Adipose tissue (tissue), 3 donors: ENCODE results near the gene PTPRM. TPM values are rescaled to one million over a fixed set of nuclear protein-coding genes. Genes with fewer than 3 reads are reported as not detected.

ENCODE experiments used
- H3K27ac ChIP-seq: one replicate; pipeline ENCODE4 v1.5.1; 2013; ENCODE audit warnings: low read depth, low read length
- whole genome bisulfite sequencing, 3 donors: extraction: QIAGEN DNeasy Blood & Tissue Kit; methylation state at CpG; one replicate each; pipeline ENCODE4 v1.1.7; 2013; 5-methylcytosine and 5-hydroxymethylcytosine counted together
- polyA plus RNA-seq, 3 donors: library from polyadenylated mRNA; stranded (reverse); fragments of 200-250 nt; gene quantifications; one replicate each; pipeline ENCODE4 v1.2.3, GENCODE V29; 2013
- donor health status: healthy with polysubstance abuse.
- donor health status: Bipolar disorder and iron deficiency.
- donor health status: healthy.

PTPRM gene
- polyA plus RNA-seq, 3 donors, result 20.6 to 106 (median 88.9) TPM

DNA sequence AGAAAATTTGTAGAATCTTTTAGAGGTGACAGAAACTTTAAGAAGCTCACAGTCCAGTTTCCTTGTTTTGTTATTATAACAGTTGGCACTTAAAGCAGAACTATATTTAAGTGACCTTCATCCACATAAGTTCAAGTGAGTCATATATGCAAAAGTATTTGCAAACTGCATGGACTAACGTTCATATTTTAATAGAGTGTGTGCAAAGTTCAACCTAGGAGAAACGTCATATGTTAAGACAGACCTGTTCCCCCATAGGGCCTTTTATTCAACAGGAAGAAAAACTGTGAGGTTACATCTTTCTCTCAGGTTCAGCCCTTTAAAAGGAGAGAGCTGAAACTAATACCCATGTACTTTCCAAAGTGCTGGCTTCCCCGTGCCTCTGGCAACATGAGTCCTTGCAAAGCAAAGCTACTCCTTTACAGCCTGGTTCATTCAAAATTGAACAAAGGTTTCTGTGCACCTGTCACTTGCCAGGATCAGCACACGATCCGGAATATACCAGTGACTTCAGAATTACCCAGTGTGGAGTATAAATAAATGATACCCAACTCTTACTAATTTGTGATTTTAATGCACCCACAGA, 762.2 kb downstream of the PTPRM start:
- 53 to 73% (median 70%) methylated on average over 5 of the region's 5 CpGs for WGBS, 3 donors
- no peak overlapping the region for H3K27ac ChIP-seq

DNA sequence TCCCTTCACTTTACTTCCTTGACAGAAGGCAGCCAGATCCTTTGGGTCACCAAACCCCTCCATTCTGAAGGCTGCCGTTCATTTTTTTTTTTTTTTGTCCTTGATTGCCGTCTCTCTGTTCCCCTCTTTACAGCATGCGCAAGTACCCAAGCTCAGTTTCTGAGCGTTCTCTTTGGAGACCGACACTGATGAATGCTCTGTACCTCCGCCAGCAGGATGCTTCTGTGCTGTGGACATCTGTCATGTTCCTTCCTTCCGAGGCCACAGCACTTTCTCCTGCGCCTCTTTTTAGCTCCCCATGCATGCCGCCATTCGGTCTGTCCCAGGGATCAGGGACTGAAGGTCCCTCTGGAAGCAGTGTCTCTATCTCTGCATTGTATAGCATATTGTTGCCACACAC, 763.5 kb downstream of the PTPRM start:
- 90 to 95% (median 94%) methylated on average over 10 of the region's 10 CpGs for WGBS, 3 donors
- H3K27ac ChIP-seq, result no peak overlapping the region

DNA sequence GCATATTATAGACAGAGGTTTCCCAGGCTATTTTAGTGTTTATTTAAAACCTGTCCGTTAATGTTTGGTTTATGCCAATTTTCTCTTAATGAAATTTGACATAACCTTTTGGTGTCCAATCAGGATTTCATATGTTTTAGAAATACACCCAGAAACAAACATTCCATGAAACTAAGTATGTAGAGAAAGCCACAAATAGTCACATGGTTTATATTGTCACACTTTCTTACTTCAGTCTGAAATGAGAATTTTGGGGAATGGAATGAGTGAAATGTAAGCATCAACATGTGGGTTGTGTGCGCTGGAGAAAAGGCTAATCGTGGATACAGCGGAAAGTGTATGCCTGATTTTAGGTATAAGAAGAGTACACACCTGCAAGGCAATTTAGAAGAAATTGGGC, 765.2 kb downstream of the PTPRM start:
- no peak overlapping the region for H3K27ac ChIP-seq
- 78 to 96% (median 94%) methylated on average over 4 of the region's 4 CpGs for WGBS, 3 donors

DNA sequence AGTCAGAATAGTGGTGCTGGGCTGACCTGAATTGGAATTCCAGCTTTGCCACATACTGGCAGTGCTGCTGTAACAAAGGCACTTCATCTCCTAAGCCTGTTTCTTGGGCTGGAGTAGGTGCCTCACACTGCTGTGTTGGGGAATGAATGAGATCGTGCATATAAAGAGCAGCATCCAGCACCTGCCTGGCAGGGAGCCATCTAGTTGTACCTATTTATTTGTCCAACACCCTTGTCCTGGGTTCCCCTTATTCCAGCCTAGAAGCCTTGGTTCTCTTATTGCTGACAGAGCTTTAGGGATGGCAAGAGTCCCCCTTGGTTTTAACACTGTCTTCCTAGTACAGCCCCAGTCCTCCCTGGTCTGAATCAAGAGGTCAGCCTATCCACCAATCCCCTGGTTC, 766.8 kb downstream of the PTPRM start:
- WGBS, 3 donors, result 92 to 96% (median 95%) methylated on average over 1 of the region's 1 CpG
- H3K27ac ChIP-seq, result no peak overlapping the region

DNA sequence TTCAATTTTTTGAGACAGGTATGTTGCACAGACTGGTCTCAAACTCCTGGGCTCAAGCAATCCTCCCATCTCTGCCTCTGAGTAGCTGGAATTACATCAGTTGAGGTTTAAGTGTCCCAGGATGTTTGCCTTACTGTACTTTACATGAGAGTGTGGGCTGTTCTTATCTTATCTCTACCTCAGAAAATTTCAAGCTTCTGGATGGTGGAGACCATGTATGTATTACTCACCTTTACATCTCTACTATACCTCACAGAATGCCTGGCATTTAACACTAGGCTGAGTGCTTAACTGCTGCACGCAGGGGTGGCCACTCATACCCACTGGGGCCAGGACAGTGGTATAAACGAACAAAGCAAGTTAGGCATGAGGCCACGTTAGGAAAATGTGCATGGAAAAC, 770.1 kb downstream of the PTPRM start:
- no peak overlapping the region for H3K27ac ChIP-seq
- 80 to 90% (median 81%) methylated on average over 3 of the region's 3 CpGs for WGBS, 3 donors

DNA sequence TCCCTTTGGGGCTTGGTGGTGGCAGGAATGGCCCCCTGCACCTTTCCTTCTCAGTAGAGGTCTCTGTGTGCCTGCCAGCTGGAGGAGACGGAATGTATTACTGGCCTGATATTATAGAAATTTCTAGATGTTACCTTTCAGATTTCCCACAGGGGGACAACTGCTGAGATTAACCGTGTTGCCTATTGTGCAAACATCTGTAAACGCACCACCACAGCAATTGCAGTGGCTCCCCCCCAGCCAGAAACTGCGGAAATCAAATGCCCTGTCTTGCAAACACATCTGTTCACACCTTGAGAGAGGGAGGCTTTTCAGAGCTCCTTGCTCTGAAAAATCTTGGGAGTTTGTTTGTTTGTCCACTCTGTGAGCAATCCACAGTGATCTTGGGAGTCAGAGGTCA, 772.1 kb downstream of the PTPRM start:
- no peak overlapping the region for H3K27ac ChIP-seq
- WGBS, 3 donors, result 82 to 93% (median 91%) methylated on average over 4 of the region's 4 CpGs

DNA sequence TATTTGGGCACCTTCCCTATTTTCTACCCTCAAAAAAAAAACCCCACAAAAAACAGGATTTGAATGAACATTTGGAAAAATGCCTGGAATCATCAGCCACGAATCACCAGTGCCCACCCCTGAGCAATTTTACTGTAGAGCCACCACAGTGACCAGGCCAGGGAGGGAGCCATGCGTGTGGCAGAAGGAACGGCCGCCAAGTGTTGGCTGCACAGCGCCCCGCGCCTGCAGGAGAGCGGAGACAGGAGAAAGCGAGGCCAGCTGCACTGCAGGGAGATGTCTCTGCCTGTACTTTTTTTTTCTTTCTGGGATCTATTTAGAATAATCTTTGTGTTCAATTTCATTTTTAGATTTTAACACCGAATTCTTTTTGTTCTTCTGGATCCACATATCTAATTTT, 772.8 kb downstream of the PTPRM start:
- WGBS, 3 donors, result 85 to 95% (median 86%) methylated on average over 10 of the region's 10 CpGs
- no peak overlapping the region for H3K27ac ChIP-seq

DNA sequence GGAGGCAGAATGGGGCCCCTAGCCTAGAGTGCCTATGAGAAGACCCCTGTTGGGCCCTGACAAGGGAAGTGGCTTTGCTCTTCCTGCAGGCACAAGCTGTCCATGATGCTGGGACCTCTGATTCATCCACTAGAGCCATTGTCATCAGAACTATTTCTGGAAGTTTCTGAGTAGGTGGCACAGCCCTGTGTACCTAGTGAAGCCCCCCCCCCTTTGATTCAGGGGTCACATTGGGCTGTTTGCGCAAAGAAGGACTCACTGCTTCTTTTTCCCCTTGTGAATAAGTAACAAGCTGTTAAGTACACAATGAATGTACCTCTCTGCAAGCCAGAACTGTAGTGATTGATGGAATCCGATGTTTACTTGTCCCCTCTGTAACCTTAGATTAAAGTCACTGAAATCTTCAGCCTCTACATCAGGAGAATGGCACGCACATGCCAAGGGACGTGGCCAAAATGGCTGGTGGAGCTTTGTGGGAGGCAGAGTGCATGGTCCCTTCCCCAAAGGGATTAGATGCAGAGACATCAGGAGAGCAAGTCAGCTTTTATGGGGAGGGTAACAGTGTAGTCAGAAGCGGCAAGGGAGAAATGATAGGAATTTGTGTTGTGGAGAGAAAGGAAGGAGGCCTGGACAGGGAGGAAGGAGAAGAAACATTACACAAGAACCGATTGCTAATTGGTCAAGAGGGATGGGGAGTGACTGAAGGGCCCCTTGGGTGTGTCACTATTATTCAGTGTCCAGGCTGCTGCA, 774.5 kb downstream of the PTPRM start:
- no peak overlapping the region for H3K27ac ChIP-seq
- WGBS, 3 donors, result 24 to 56% (median 52%) methylated on average over 6 of the region's 6 CpGs

DNA sequence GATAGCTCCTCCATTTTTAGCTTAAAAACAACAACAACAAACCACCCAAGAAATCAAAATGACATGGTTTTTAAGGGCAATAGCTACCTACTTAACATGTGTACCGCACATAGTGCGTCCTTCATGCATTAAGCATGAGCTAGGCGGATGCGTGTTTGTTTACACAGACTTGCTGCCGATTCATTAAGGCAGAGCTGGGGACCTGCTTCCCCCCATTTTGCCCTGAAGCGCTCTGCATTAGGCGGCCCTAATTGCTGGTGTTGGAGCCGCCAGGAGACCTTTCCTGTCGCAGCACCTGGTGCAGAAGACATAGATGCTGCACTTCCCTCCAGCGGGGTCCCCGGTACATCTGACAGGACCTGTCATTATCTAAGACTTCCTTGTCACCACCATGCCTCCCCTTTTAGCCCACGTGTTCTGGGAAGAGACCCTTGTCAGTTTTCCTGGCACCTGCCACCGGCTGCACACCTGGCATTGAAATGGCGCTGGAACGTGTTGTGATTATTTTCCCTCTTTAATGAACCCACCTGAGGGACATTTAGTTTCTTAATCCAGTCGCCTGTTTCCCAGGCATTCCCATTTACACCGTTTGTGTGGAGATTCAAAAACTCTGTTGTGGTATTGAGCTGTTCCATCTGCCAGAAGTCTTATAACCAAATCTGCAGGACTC, 781.1 kb downstream of the PTPRM start:
- no peak overlapping the region for H3K27ac ChIP-seq
- WGBS, 3 donors, result 92 to 94% (median 92%) methylated on average over 17 of the region's 17 CpGs

DNA sequence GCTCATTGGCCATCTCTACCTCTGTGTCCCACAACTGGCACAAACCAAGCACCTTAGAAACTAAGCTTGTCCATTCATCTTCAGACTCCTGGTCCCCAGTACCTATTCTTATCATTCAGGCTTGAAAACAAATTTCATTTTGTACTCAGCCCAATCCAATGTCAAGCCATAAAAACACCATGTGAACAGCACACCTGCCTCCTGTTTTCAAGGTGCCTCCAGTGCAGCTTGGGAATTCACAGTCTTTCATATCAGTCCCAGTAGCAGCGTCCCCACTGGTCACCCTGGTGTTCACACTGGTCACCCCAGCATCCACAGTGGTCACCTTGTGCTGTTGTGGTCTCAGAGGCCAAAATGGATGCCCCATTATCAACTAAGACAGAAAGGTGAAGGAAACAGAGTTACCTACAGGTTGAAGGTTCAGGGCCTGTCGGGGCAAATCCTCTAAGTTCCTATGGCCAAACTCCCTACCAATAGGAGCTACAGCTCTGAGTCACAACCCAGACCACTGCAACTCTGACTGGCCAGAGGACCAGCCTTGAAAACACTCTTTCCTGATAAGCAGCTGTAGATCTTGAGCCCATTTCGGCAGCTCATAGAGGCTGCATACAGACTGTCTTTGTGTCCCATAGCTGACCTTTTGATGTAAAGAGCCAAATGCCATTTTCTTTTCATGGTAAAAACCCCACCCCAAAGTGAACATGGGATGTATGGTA, 782.6 kb downstream of the PTPRM start:
- no peak overlapping the region for H3K27ac ChIP-seq
- 72 to 98% (median 96%) methylated on average over 3 of the region's 3 CpGs for WGBS, 3 donors

DNA sequence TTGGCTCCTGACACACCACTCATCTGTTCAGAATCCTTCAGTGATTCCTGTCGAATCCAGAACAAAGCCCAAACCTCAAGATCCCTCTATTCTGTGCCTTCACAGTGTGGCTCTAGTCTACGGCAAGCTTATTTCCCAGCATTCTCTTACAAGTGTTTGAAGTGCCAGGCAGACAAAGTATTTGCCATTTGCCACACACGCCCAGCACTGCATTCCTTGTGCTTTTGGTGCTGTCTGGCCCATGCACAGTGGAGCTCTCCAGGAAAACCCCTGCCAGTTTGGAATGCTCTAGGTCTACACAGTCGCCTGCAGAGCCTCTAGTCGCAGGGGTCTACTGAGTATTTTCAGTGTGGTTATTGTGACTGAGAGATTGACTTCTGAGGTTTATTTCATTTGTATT, 783.5 kb downstream of the PTPRM start:
- no peak overlapping the region for H3K27ac ChIP-seq
- WGBS, 3 donors, result 74 to 93% (median 74%) methylated on average over 5 of the region's 5 CpGs

DNA sequence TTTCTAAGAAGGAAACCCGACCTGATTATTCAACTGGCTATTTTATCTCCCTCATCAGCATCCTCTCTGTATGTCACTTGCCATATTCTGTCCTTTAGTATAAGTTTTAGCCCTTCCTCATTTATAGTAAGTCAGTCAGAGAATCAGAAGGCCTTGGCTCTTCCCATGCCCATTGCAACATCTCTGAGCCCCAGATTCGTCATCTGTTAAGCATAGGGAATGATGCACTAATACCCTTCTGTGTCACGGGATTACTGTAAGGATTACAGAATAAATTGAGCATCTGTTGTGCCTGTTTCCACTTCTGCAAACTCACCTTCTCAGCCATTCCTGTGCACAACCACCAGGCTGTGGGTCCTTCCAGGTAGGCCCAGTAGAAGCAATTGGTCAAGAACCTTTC, 784.0 kb downstream of the PTPRM start:
- H3K27ac ChIP-seq, result no peak overlapping the region
- 92 to 97% (median 95%) methylated on average over 3 of the region's 3 CpGs for WGBS, 3 donors

DNA sequence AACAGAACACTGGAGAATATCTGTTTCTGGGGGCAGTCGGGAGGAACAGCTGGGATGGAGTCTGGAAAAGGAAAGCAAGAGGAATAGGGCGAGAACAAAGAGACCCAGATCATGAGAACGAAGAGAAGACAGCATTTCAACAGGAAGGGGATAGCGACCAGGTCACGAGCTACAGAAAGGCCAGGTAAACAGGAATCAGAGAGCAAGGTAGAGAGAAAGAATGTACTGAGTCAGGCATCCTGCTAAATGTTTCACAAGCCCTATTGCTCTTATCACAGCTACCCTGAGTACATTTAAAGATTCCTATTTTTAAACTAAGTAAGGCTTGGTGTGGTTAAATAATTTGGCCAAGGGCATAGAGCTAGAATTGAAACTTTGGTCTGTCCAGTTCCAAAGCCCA, 787.2 kb downstream of the PTPRM start:
- 80 to 90% (median 81%) methylated on average over 5 of the region's 5 CpGs for WGBS, 3 donors
- no peak overlapping the region for H3K27ac ChIP-seq

DNA sequence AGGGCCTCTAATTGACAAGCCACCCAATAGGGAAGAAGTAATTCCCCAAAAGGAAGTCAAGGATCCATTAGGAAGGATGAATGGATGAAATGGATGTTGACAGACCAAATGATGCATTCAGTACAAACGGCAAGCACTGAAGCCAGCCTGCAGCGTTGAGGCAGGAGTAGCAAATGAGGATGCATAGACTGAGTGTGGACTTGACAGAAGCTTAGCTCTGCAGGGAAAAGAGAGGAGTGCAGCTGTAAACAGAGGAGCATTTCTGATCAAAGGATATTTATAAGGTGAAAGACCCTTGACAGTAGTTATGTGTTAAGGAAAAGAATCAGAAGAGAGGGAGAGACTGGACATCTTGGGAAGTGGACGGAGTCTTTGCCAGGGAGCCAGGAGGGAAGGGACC, 788.9 kb downstream of the PTPRM start:
- no peak overlapping the region for H3K27ac ChIP-seq
- 74 to 91% (median 80%) methylated on average over 3 of the region's 3 CpGs for WGBS, 3 donors

DNA sequence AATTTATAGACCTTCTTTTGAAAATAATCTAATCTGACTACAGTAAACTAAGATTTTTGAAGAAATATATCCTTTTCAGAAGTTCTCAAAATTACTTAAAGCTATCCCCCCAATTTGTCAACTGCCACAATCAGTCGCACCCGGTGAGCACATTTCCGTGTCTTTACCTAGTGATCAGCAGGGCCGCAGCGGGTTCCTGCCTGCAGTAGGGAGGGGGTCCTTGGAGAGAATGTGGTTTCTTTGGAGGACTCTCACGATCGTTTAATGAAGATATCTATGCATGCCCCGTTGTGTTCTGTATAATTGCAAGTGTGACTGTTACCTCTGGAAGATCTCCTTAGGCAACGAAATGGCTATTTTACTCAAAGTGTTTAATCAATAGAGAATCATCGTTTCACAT, 790.2 kb downstream of the PTPRM start:
- 82 to 88% (median 84%) methylated on average over 10 of the region's 10 CpGs for WGBS, 3 donors
- H3K27ac ChIP-seq, result no peak overlapping the region

DNA sequence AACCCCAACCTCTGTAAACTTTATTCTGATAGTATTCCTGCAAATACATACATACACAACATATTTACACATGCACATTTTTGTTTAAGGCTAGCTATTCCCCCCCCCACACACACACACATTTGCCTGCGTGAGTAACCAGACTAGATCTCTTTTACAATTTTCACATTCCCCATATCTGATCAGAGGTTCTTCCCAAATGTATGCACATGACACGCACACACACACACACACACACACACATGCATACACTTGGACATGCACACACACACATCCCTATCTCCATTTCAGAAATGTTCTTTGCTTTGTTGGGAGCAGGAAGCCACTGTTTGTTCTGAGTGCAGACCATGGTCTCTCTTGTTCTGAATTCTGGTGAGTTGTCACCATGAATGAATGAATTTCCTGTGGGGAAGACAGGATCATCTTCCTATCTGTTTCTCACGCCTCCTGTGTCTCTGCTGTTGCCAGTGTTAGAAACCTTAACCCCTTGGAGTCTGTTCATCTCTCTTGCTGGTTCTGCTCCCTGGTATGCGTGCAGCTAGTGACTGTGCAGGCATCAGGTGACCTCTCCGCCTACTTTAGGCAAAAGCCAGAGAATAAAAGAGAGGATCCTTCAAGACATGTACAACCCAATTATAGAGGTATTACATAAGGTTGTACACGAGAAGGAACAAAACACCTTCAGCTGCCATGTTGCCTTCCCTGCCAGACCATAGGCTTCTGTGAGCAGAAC, 791.1 kb downstream of the PTPRM start:
- H3K27ac ChIP-seq, result no peak overlapping the region
- 84 to 87% (median 86%) methylated on average over 6 of the region's 6 CpGs for WGBS, 3 donors

DNA sequence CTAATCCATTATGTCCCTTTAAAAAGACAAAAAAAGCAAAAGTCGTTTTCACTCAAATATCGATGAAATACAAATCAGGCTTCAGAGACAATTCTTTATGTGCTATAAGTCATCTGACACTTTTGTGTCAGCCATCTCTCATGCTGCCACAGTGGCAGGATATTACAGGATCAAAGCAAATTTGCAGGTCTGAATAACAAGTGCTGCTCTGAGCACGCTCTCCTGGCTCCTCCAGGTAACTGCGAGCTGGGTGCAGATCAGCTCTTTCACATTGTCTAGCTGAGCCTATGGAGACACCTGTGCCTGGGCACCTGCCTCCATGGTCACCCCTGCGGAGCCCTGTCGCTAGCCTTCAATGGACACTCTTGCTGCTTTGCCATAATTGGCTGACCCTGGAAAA, 792.0 kb downstream of the PTPRM start:
- 88 to 96% (median 92%) methylated on average over 6 of the region's 6 CpGs for WGBS, 3 donors
- H3K27ac ChIP-seq, result no peak overlapping the region

DNA sequence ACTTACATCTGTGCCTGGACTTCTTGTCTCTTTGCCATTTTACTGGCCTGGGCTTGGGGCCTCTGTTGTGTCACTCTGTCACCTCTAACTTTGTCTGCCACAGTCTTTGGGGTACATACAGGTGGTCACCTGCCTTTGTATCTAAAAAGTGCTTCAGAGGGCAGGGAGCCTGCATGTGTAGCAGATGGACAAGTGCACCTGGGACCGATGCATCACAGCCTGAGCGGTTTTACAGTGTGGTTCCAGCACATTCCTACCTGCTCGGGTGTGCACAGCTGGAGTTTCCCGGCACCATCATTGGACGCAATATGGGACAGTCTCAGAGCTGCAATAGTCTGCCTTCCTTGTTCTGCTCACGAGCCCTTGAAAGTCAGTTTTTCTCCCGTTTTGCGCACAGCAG, 792.4 kb downstream of the PTPRM start:
- no peak overlapping the region for H3K27ac ChIP-seq
- WGBS, 3 donors, result 90 to 97% (median 94%) methylated on average over 8 of the region's 8 CpGs
